GM12878 (cell line): ENCODE data around the gene DENND1C. TPM values are rescaled to one million over a fixed set of nuclear protein-coding genes. Genes with fewer than 3 reads are reported as not detected.

ENCODE experiments used
- ATAC-seq: fragments of 200-7000 bp; cut with Tn5 transposase; 3 replicates; pipeline ENCODE4 v1.9.1; 2020; ENCODE audit warnings: mild to moderate bottlenecking, moderate library complexity
- BruUV-seq: library from RNA; stranded (reverse); fragments of 400-500 nt; replicated peaks from 2 replicates; lab custom pipeline; 2021; lab: Mats Ljungman, UMichigan
- CTCF ChIA-PET: fragments of 300-600 bp; sonication (Branson Sonifier 250); formaldehyde crosslinking; extraction: SDS; loops from one replicate; lab custom pipeline; 2021; ENCODE audit warnings: inconsistent platforms; lab: Yijun Ruan, JAX
- POLR2A ChIA-PET: fragments of 350-600 bp; formaldehyde crosslinking; extraction: SDS; loops from one replicate; lab custom pipeline; 2021; ENCODE audit warnings: inconsistent platforms; lab: Charles Lee
- RAD21 ChIA-PET: fragments of 300-600 bp; sonication (Branson Sonifier 250); formaldehyde crosslinking; loops from one replicate; lab custom pipeline; 2023; ENCODE audit warnings: antibody characterized with exemption; ENCODE audit not compliant: unreplicated experiment; lab: Charles Lee
- SMC1A ChIA-PET: fragments of 300-600 bp; sonication (Branson Sonifier 250); formaldehyde crosslinking; loops from one replicate; lab custom pipeline; 2023; ENCODE audit not compliant: unreplicated experiment, uncharacterized antibody; lab: Charles Lee
- DNase-seq: peaks from one replicate; pipeline ENCODE4 v3.0.0-alpha.2; 2011; ENCODE audit warnings: low read depth, low spot score
- FAIRE-seq: peaks from 3 replicates; lab custom pipeline; 2011; peaks lifted over from hg19 to GRCh38; lab: Jason Lieb, UNC
- H2AFZ ChIP-seq: 2 replicates; pipeline ENCODE4 v1.6.0; 2011; ENCODE audit warnings: low read depth, low read length, control low read depth; ENCODE audit not compliant: control insufficient read depth
- H3K27ac ChIP-seq: 2 replicates; pipeline ENCODE4 v1.5.1; 2011; ENCODE audit warnings: control low read depth; ENCODE audit not compliant: control insufficient read depth, insufficient read depth
- H3K27me3 ChIP-seq, 2 experiments: replicated peaks in 1 of 2; 2 replicates each; pipeline versions ENCODE4 v1.6.0 to v1.6.1; 2011; ENCODE audit warnings: low read length in 1 of 2; ENCODE audit not compliant: control insufficient read depth in 2 of 2, insufficient read depth in 2 of 2
- H3K36me3 ChIP-seq, 2 experiments: 2 replicates each; pipeline ENCODE4 v1.5.1; 2011; ENCODE audit warnings: low read length in 1 of 2; ENCODE audit not compliant: control insufficient read depth in 2 of 2, insufficient read depth in 2 of 2
- H3K4me1 ChIP-seq: 2 replicates; pipeline ENCODE4 v1.6.1; 2011; ENCODE audit warnings: mild to moderate bottlenecking, low read length, moderate library complexity, mixed read lengths; ENCODE audit not compliant: control insufficient read depth, insufficient read depth
- H3K4me2 ChIP-seq: 2 replicates; pipeline ENCODE4 v1.6.0; 2011; ENCODE audit warnings: control low read depth; ENCODE audit not compliant: control insufficient read depth, insufficient read depth
- H3K4me3 ChIP-seq: fragments of 200-600 bp; sonication (generic); 2 replicates; pipeline ENCODE4 v1.5.1; 2016
- H3K79me2 ChIP-seq: 2 replicates; pipeline ENCODE4 v1.6.0; 2011; ENCODE audit warnings: low read length; ENCODE audit not compliant: control insufficient read depth, insufficient read depth
- H3K9ac ChIP-seq: 2 replicates; pipeline ENCODE4 v1.8.0; 2011; ENCODE audit warnings: low read length, control low read depth, mixed read lengths; ENCODE audit not compliant: control insufficient read depth, insufficient read depth
- H3K9me3 ChIP-seq: replicated peaks from 3 replicates; pipeline ENCODE4 v1.5.1; 2011; ENCODE audit warnings: mild to moderate bottlenecking, low read length; ENCODE audit not compliant: control insufficient read depth, insufficient read depth
- H4K20me1 ChIP-seq: 2 replicates; pipeline ENCODE4 v1.6.0; 2011; ENCODE audit not compliant: control insufficient read depth, insufficient read depth
- CUX1 ChIP-seq: IDR thresholded peaks from 2 replicates; pipeline ENCODE4 v1.6.1; 2012; ENCODE audit warnings: improper control_type of control experiment, low read depth, low read length; ENCODE audit not compliant: insufficient replicate concordance
- ELK1 ChIP-seq: IDR thresholded peaks from 2 replicates; pipeline ENCODE4 v1.6.1; 2012; ENCODE audit warnings: low read depth, low read length, improper control_type of control experiment
- ESRRA ChIP-seq: IDR thresholded peaks from 2 replicates; pipeline ENCODE4 v1.6.1; 2012; ENCODE audit warnings: mild to moderate bottlenecking, low read length, improper control_type of control experiment
- GABPA ChIP-seq: IDR thresholded peaks from 2 replicates; pipeline ENCODE4 v1.6.1; 2014; ENCODE audit warnings: antibody characterized with exemption, low read depth, mild to moderate bottlenecking, inconsistent platforms
- GATAD2B ChIP-seq: fragments of 450-650 bp; conservative IDR thresholded peaks from 2 replicates; pipeline ENCODE4 v1.6.1; 2017; ENCODE audit warnings: low read depth, mild to moderate bottlenecking, moderate library complexity
- JUND ChIP-seq: IDR thresholded peaks from 2 replicates; pipeline ENCODE4 v1.6.1; 2012; ENCODE audit warnings: low read depth, mild to moderate bottlenecking, low read length, improper control_type of control experiment, moderate library complexity
- NBN ChIP-seq: fragments of 450-650 bp; IDR thresholded peaks from 2 replicates; pipeline ENCODE4 v1.6.1; 2016
- NFYB ChIP-seq: IDR thresholded peaks from 2 replicates; pipeline ENCODE4 v1.6.1; 2011; ENCODE audit warnings: low read depth, mild to moderate bottlenecking, low read length, improper control_type of control experiment, moderate library complexity; ENCODE audit not compliant: insufficient read depth
- NR2F1 ChIP-seq: fragments of 450-650 bp; conservative IDR thresholded peaks from 2 replicates; pipeline ENCODE4 v1.6.1; 2017; ENCODE audit warnings: mild to moderate bottlenecking
- PBX3 ChIP-seq: IDR thresholded peaks from 2 replicates; pipeline ENCODE4 v1.6.1; 2011; ENCODE audit warnings: mild to moderate bottlenecking, low read depth, low read length, moderate library complexity; ENCODE audit not compliant: insufficient replicate concordance
- POLR2A ChIP-seq: IDR thresholded peaks from 2 replicates; pipeline ENCODE4 v1.6.1; 2011; ENCODE audit warnings: low read depth, mild to moderate bottlenecking, low read length
- RB1 ChIP-seq: fragments of 450-650 bp; formaldehyde crosslinking; IDR thresholded peaks from 2 replicates; pipeline ENCODE4 v1.6.1; 2017; ENCODE audit warnings: mild to moderate bottlenecking, borderline replicate concordance
- USF1 ChIP-seq: IDR thresholded peaks from 2 replicates; pipeline ENCODE4 v1.6.1; 2011; ENCODE audit warnings: borderline replicate concordance, low read depth, mild to moderate bottlenecking, moderate library complexity, mixed read lengths, low read length; ENCODE audit not compliant: insufficient read depth; ENCODE audit errors: extremely low read length
- WGBS: methylation state at CpG from one replicate; pipeline ENCODE4 v1.1.6; 2016; ENCODE audit warnings: low lambda C conversion rate; ENCODE audit not compliant: insufficient replicate concordance, insufficient coverage; ENCODE audit errors: missing lambda C conversion rate; 5-methylcytosine and 5-hydroxymethylcytosine counted together
- in situ Hi-C: fragments of 300-500 bp; cut with MboI; formaldehyde crosslinking; loops from 9 replicates; pipeline ENCODE4 v1.14.3; 2018; ENCODE audit warnings: mixed read lengths
- intact Hi-C: fragments of 100-400 bp; cut with micrococcal nuclease; formaldehyde crosslinking; loops from one replicate; pipeline ENCODE4 v1.14.2; 2022; ENCODE audit not compliant: unreplicated experiment
- polyA plus RNA-seq, 11 experiments: library from polyadenylated mRNA; depleted of rRNA in 4 of 11; unstranded in 6 of 11; stranded (reverse) in 5 of 11; fragments of >200 nt; fragmentation: Nextera tagmentation in 4 of 11; fragmentation: Illumina TruSeq in 1 of 11; extraction: Ambion mirVana in 4 of 11; extraction: Trizol in 1 of 11; gene quantifications; 1 replicate in 1 of 11; 2 replicates in 10 of 11; pipeline versions ENCODE4 v1.2.1 to v1.2.3, GENCODE V29; 2011 to 2016; ENCODE audit warnings: inconsistent platforms in 2 of 11, missing spikeins in 2 of 11, low read depth in 1 of 11
- total RNA-seq, 4 experiments: library from RNA; depleted of rRNA in 3 of 4; stranded (reverse); fragments of >200 nt in 3 of 4; fragmentation: Illumina TruSeq in 1 of 4; extraction: Trizol in 1 of 4; gene quantifications; 2 replicates each; pipeline versions ENCODE4 v1.2.1 to v1.2.3, GENCODE V29; 2013 to 2021

Gene DENND1C
- total and polyA plus RNA-seq, 10 of the 15 experiments (the other 5 are each of a cell fraction or from before 2014, with no cell fraction given): 2.4 to 54.3 (median 32.7) TPM

GRCh38 chr19:6457958-6458694, 23.5 kb downstream of the DENND1C start (continued):
- TF ChIP-seq JUND (peak; percentile 67; the same call in 1 of the 2 replicates), NBN (peak; percentile 26; the same call in 1 of the 2 replicates), ESRRA (peak; percentile 95), NR2F1 (peak; percentile 83), POLR2A (0 out of 2 replicates have a peak, but pooled peaks have one; percentile 21), ELK1 (no peak), PBX3 (no peak), GATAD2B (0 out of 2 replicates have a peak, but pooled peaks have one; percentile 56), RB1 (peak; percentile 68; the same call in 1 of the 2 replicates)
- TF ChIP-seq, all 136 proteins: peak for 16

- no peak overlapping the region for H2AFZ ChIP-seq
- FAIRE-seq (no peak), ATAC-seq (no peak), DNase-seq (no peak)
- H4K20me1 ChIP-seq: no peaks in the 10 kb centered on the region
- SMC1A ChIA-PET: no interaction called here
- no peak overlapping the region for H3K4me3 ChIP-seq
- peaks cover 10% of the 10 kb centered on the region for H3K4me1 ChIP-seq
- CTCF ChIA-PET: interaction anchor here (0.6 to 0.9 kb wide), 2 partner anchors 35 to 47 kb away, joined by 3 read pairs; no protein-coding TSS in a partner anchor
- peaks cover 18% of the 10 kb centered on the region for H3K79me2 ChIP-seq
- H3K4me2 ChIP-seq: no peak overlapping the region
- in situ Hi-C loops: no loop called here
- BruUV-seq: no TSS peak
- H3K27ac ChIP-seq: no peak overlapping the region
- POLR2A ChIA-PET: interaction anchor here (1.3 kb wide), 2 partner anchors 11 to 14 kb away, joined by 3 read pairs; no protein-coding TSS in a partner anchor
- WGBS: 96% methylated on average over 15 of the region's 15 CpGs
- peaks cover 10 to 27% of the 10 kb centered on the region in 2 experiments; a peak in 3 of 4 replicates for H3K36me3 ChIP-seq
- H3K9ac ChIP-seq: no peak overlapping the region
- H3K9me3 ChIP-seq: peaks cover 17% of the 10 kb centered on the region; the same call in 2 of the 3 replicates
- RAD21 ChIA-PET: no interaction called here
- intact Hi-C loops: no loop called here
- H3K27me3 ChIP-seq: no peaks in the 10 kb centered on the region
- no peak for TF ChIP-seq USF1
- no peak for TF ChIP-seq NFYB
- TF ChIP-seq RB1: no peak
- TF ChIP-seq GABPA: no peak
- TF ChIP-seq CUX1: no peak
Observed at GRCh38 chr19:6455924-6456323, 25.7 kb downstream of the DENND1C start.
